Posterior vena cava (tissue), 2 donors: ENCODE results near the gene SNRNP200. TPM values are rescaled to one million over a fixed set of nuclear protein-coding genes. Genes with fewer than 3 reads are reported as not detected.

Experiments
- DNase-seq: peaks from one replicate; pipeline ENCODE4 v3.0.0-alpha.2; 2020; ENCODE audit warnings: low spot score
- intact Hi-C, 2 donors: fragments of 100-400 bp; cut with DNase I; formaldehyde crosslinking; loops; one replicate each; pipeline versions ENCODE4 v1.14.1 to v1.14.2; 2022 to 2023
- total RNA-seq, 2 donors: library from RNA; stranded (reverse); fragmentation: NEBNext Ultra II Directional; extraction: Animal tissue kit (Norgen Biotek cat#: 25700); gene quantifications; one replicate each; pipeline ENCODE4 v1.2.1, GENCODE V29; 2021
- donor health status: DM: yes; HTN: yes; CAD: no.
- donor health status: DM: yes; HTN: yes; CAD: no.

Gene SNRNP200
- total RNA-seq, 2 donors from 2014 or later: 67.2 to 78.3 TPM

GRCh38 chr2:96239091-96239490 lies 66.3 kb downstream of the SNRNP200 start:
- intact Hi-C loops: no loop called here
- DNase-seq: no peak

- DNase-seq: no peak
- intact Hi-C loops: no loop called here
These were observed 67.1 kb downstream of the SNRNP200 start for GRCh38 chr2:96238266-96238665.

GRCh38 chr2:96236882-96237281 lies 68.5 kb downstream of the SNRNP200 start:
- intact Hi-C loops: loop anchor here in 1 of 2 donors (1.0 kb wide), 1 partner anchor 14 kb away; no protein-coding TSS in a partner anchor
- no peak for DNase-seq

- DNase-seq: no peak
- intact Hi-C loops: no loop called here
These were observed 71.4 kb downstream of the SNRNP200 start for GRCh38 chr2:96233880-96234316.

GRCh38 chr2:96233436-96233835 lies 71.9 kb downstream of the SNRNP200 start:
- intact Hi-C loops: no loop called here
- DNase-seq: no peak

- no peak for DNase-seq
- intact Hi-C loops: no loop called here
These were observed 74.0 kb downstream of the SNRNP200 start for GRCh38 chr2:96231316-96231715.

- DNase-seq: no peak
- intact Hi-C loops: no loop called here
These were observed 80.3 kb downstream of the SNRNP200 start for GRCh38 chr2:96225016-96225533.

Other genes starting within 250 kb of the SNRNP200 start
- gene ADRA2B, start 189.0 kb downstream of the SNRNP200 start, total RNA-seq: 1 to 10 TPM; 4.1 to 7.1 TPM
- gene ASTL, start 167.0 kb downstream of the SNRNP200 start, total RNA-seq: not detected
- 1 to 10 TPM; 3.5 to 3.8 TPM for gene DUSP2, start 160.1 kb downstream of the SNRNP200 start, total RNA-seq
- 10 to 100 TPM; 68.0 to 71.4 TPM for gene STARD7, start 96.7 kb downstream of the SNRNP200 start, total RNA-seq
- 10 to 100 TPM; 49.2 to 52.4 TPM for gene TMEM127, start 39.5 kb downstream of the SNRNP200 start, total RNA-seq
- gene CIAO1, start 39.3 kb downstream of the SNRNP200 start, total RNA-seq: 10 to 100 TPM; 41.9 to 46.4 TPM
- gene ITPRIPL1, start 19.8 kb upstream of the SNRNP200 start, total RNA-seq: 1 to 10 TPM in 1 of 2 donors, under 1 TPM in 1; 0.69 to 1.5 TPM
- under 1 TPM; 0.51 to 1.00 TPM for gene NCAPH, start 30.2 kb upstream of the SNRNP200 start, total RNA-seq
- gene NEURL3, start 199.8 kb upstream of the SNRNP200 start, total RNA-seq: under 1 TPM in 1 of 2 donors, not detected in 1; 0.14 TPM
- gene ARID5A, start 231.2 kb upstream of the SNRNP200 start, total RNA-seq: 100 to 1,000 TPM in 1 of 2 donors, 10 to 100 TPM in 1; 67.4 to 179 TPM